NCI-H2029 treated with DMSO at 0.1 percent for 48 hours (cell line): Measurements from ENCODE around the gene ABCB9.
"Not testable (repeated sequence)": the region's sequence is repeated elsewhere in the genome, so short reads cannot be mapped to it uniquely, and the experiment has no call there.

Source experiments
- DNase-seq: peaks from one replicate; lab custom pipeline; 2025; lab: John Stamatoyannopoulos, UW

Gene ABCB9

DNA sequence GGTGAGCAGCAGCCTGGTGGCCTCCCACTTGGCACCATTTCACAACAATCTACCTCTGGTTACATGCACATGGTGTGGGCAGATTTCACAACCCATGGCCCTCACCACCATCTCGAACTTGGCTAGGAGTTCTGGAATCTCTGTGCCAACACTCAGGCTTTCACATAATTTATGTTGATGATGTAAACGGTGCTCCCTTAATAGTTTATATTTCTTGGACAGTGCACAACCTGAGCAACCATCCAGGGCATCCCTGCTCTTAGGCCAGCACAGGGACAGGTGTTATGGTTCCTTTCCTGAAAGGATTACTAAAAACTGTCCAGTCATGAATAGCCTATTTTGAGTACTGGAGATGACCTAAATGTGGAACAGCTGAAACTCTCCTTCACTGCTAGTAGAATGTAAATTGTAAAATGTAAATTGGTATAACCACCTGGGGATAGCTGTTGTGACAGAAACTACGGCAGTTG, 28.6 kb downstream of the ABCB9 start:
- DNase-seq, result no peak

DNA sequence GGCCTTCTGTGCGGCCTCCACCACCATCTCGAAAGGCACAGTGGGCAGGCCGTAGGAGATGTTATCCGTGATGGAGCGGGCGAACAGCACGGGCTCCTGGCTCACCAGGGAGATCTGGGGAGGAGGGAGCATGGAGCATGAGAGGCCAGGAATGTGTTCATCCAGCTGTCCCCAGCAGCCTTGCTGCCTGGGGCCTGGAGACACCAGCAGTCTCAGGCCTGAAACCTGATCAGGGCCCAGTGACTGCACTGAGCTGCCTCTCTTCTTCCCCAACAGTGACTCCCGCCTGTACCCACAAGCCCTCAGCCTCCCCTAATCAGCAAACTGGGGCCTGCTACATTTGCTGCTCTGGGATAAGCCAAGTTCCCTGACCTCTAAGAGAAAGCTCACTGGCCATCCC, 30.9 kb downstream of the ABCB9 start:
- no peak for DNase-seq

DNA sequence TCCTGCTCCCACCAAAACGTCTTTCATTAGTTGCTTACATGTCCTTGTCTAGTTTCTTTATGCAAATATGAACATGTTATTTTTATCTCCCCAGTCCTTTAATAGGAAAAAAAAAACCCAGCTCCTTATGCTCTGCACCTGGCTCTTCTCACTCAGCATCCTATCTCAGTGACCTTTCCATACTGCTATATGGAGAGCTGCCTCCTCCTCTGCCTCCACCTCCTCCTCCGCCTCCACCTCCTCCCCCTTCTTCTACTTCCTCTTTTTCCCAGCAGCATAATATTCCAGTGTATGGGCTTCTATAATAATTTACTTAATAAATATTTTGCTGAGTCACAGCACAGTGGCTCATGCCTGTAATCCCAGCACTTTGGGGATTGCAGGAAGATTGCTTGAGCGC, 31.5 kb downstream of the ABCB9 start:
- DNase-seq, result no peak

DNA sequence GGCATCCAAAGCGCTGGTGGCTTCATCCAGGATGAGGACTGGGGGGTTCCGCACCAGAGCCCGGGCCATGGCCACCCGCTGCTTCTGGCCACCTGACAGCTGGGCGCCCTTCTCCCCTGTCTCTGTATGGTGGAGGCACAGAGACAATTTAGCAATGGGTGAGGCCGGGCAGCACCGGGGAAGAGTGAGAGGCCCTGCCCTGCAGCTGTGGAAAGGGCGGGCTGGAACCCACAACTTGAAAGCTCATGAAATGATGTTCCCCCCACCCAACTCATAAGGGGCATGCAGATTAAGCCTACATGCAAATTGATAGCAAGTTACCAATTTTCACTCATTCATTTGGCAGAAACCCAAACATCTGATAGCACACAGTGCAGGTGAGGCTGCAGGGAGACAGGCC, 34.1 kb downstream of the ABCB9 start:
- DNase-seq, result no peak

DNA sequence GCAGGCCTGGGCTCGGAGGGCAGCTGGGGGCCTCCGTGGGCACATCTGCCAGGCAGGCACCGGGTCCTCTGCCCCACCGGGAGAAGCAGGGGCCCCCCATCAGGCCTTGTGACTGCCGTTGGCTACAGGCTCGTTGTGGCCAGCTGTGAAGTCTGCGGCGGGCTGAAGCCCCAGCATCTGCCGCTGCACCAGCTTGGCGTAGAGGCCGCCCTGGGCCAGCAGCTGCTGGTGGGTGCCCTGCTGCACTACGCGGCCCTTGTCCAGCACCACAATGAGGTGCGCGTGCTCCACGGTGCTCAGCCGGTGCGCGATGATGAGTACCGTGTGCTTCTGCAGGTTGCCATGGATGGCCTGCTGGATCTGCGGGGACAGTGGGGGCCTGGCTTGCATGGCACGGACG, 36.5 kb downstream of the ABCB9 start:
- DNase-seq, result no peak

DNA sequence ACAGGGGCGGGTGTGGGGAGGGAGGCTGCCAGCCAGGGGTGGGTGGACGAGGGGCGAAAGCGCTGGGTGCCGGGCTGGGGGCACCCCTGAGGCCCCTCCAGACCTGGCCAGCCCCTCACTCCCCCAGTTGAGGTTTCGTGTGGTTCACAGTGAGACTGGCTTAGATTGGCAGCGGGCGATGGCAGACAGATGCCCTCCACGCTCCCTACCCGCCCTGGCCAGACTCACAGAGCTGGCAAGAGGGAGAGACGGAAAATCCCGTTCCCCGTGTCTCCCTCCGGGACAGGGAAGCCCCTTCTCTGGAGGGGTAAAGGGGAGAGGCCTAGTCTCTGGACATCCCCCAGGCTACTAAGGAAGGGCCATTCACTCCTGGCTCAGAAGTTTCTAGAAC, 37.1 kb downstream of the ABCB9 start:
- no peak for DNase-seq

DNA sequence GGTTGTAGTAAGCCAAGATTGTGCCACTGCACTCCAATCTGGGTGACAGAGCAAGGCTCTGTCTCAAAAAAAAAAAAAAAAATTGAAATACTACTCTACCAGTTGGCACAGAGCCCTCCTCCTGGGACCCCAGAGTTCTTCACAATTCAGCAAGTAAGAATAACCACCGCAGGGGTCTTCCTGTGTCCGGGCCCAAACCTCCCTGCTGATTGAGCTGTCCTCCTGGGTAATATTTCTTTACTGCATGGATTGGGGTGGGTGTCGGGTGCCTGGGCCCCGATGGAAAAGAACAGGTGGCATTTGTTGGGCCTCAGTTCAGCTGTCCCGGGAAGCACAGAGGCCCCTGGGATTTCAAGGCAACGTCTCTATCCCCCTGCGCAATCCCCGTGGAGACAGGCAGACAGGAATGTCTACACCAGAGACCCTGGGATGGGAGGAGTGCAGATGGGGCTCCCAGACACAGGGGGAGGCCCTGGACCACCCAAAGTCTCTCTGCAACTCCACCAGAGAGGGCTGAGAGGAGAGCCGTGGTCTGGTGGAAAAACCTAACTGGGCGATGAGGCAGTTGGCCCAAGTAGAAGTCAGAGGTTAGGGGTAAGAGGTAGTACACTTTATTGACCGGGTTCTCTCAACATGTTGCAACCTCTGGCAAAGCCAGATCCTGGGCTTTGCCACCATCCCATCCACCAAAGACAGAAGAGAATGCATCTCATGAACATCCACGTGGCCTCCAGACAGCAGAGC, 37.7 kb downstream of the ABCB9 start:
- DNase-seq, result no peak

DNA sequence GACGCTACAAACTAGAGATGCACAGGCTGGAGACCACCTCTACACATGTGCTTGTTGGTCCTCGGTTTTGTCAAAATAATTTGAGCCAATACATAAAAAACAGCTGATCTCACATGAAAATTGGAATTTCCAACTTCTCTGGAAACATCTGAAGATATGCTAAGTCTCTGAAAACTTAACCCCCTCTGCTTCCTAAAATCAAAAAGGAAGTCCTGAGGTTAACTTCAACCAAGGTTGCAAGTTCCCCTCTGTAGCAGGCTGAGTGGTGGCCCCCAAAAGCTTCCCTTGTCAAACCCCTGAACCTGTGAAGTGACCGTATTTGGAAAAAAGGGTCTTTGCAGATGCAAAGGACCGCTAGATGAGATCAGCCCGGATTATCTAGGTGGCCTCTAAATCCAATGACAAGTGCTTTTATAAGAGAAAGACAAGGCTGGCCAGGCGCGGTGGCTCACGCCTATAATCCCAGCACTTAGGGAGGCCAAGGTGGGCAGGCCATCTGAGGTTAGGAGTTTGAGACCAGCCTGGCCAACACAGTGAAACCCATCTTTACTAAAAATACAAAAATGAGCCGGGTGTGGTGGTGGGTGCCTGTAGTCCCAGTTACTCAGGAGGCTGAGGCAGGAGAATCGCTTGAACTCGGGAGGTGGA, 38.4 kb downstream of the ABCB9 start:
- DNase-seq, result no peak

DNA sequence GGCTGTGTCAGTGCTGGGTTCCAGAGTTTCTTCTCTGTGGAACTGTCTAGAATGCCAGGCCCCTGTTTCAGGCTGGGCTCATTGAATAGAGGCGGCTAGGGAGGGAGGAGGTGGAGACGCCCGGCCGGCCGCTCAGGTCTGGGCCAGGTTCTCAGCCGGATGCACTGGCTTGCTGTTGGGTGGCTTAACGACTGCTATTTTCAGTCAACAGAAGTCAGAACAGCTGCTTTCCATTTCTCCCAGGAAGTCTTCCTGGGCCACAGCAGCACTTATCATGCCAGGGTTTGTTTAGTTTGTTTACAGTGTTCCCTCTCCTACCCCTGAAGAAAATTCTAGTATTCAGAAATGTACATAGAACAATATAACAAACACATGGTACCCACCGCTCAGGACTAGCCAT, 44.3 kb downstream of the ABCB9 start:
- peak; percentile 20 for DNase-seq

DNA sequence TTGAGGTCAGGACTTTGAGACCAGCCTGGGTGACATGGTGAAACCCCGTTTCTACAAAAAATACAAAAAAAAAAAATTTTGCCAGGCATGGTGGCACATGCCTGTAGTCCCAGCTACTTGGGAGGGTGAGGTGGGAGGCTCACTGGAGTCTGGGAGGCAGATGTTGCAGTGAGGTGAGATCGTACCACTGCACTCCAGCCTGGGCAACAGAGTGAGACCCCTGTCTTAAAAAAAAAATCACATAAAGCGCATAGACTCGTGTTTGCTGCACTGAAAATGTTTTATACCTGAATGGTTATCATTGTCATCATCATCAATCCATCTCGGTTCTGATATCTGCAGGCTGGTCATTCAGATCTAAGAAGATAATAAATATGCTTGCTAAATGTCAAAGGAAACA, 45.6 kb downstream of the ABCB9 start:
- DNase-seq, result no peak

DNA sequence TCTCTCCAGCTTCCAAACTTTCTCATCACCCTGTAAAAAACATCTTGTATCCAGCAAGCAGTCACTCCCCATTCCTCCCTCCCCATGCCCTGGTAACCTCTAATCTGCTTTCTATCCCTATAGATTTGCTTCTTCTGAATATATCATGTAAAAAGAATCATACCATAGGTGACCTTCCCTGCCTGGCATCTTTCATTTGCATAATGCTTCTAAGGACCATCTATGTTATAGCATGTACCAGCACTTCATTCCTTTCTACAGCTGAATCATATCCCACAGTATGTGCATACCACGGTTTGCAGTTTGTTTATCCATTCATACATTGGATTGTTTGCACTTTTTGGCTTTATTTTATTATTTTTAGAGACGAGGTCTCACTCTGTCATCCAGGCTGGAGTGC, 47.4 kb downstream of the ABCB9 start:
- DNase-seq, result no peak

DNA sequence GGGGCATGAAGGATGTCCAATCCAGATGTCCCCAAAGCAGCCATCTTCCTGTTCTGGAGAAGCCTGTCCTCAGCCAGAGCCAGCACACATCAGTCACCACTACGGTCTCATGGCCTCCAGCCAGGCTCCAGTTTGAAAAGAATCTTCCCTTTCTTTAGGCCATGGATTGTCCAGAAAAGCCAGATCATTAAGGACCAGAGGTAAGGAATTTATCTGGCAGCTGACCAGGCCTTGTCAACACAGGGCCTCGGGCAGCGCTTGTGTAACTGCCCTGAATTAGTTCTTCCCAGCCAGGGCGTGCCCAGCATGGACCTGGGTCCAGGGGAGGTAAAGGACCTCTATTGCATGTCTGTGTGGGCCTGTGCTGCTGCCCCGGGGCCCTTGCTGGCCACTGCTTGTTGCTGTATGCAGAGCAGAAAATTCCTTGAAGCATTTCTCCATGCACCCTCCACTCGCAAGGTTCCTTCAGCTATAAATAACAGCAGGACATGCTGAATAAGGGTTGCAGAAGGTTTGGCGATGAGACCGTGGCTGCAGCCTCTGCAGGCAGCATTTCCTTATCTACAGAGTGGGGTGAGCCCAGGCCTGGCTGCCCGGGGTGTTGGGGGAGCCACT, 48.6 kb downstream of the ABCB9 start:
- DNase-seq, result no peak

DNA sequence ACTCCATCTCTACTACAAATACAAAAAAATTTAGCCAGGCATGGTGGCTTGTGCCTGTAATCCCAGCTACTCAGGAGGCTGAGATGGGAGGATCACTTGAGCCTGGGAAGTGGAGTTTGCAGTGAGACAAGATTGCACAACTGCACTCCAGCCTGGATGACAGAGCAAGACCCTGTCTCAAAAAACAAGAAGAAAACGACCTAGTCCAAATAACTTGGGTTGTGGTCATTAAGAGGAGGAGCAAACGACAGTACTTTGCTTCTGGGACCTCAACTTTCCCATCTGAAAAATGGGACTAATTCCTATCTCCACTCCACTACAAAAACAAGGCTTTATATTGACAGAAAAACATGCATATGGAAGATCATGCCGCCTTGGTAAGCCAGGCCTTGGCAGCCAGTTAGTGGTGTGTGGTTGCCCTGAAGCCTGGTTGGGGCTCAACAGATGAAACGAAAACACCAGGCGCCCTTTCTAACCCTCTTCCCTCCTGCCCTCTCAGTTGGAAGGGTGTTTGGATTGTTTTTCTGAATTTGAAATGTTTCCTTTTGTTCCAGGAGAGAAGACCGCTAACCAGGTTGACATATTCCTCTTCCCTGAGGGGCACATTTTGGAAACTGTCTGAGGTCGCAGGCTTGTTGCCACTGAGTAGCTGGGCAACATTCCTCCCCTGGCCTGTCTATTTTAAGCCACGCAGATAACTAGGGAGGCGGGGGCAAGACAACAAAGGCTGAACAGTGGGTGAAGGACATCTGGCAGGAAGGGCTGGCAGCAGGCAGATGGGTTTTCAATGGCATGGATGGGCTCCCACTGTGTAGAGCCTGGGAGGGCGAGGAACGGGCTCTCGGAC, 56.6 kb downstream of the ABCB9 start:
- peak; percentile 55 for DNase-seq

DNA sequence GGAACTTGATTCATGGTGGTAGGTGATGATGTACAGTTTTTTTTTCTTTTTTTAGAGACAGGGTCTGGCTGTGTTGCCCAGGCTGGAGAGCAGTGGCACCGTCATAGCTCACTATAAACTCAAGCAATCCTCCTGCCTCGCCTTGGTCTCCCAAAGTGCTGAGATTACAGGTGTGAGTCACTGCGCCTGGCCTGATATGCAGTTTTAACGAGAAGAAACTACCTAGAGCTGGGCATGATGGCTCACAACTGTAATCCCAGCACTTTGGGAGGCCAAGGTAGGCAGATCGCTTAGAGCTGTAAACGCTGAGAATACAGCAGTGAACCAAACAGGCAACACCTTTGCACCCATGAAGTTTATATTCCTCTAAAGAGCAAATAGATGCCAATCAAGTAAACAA, 57.3 kb downstream of the ABCB9 start:
- DNase-seq, result no peak

DNA sequence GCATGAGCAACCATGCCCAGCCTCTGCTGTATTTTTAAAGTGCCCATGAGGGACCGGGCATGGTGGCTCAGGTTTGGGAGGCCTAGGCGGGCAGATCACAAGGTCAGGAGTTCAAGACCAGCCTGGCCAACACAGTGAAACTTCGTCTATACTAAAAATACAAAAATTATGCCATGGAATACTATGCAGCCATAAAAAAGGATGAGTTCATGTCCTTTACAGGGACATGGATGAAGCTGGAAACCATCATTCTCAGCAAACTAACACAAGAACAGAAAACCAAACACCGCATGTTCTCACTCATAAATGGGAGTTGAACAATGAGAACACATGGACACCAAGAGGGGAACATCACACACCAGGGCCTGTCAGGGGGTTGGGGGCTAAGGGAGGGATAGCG, 61.0 kb downstream of the ABCB9 start:
- DNase-seq, result not testable (repeated sequence)

DNA sequence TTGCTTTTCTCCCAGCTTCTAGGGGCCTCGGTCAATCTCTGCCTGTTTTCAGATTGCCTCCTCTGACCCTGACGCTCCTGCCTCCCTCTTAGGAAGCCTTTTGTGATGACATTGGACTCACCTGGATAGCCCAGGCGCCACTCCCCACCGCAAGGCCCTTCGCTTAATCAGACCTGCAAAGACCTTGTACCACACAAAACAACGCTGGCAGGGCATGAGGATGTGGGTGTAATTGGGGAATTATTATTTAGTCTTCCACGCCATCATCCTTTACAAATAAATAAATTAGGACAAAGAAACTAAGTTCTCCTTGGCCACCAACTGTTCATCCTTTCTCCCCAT, 62.6 kb downstream of the ABCB9 start:
- DNase-seq, result no peak

DNA sequence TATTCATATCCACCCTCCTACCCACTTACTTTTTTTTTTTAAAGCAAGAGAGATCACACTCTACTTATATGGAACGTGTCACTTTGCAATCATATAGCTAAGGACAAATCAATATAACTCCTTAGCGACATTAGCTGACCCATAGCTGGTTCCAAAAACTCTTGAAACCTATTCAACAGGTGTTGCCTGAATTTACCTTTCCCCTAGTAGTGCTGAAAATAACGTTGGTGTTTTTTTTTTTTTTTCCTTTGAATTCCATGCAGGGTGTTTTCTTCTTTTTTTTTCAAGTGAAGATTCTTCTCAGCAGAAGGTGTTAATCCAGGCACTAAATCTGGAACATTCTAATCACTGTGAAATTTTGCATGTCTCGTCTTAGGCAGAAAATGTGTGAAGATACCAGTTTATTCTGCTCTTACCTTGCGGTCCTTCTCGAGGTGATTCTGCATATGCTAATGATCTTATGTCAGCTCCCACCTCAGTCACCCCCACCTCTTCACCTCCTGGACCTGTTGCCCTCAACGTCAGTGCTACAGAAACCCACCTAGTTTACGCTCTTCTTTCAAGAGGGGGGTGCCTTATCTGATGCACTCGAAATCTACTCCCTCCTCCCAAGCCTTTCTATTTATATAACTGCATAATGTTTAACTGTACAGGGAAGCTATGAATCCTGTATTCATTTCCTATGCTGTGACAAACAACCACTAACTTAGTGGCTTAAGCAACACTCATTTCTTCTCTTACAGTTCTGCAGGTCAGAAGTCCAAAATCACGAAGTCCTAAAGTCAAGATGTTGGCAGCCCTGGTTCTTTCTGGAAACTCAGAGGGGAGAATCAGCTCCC, 63.2 kb downstream of the ABCB9 start:
- no peak for DNase-seq

DNA sequence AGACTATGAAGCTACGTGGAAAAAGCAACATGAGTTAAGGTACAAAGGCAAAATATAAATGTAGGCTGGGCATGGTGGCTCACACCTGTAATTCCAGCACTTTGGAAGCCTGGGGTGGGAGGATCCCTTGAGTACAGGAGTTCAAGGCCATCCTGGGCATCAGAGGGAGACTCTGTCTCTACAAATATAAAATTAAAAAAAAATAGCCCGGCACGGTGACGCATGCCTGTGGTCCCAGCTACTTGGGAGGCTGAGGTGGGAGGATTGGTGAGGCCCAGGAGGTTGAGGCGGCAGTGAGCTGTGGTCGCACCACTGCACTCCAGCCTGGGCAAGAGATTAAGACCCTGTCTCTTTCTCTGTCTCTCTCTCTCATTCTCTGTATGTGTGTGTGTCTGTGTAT, 66.4 kb downstream of the ABCB9 start:
- no peak for DNase-seq

DNA sequence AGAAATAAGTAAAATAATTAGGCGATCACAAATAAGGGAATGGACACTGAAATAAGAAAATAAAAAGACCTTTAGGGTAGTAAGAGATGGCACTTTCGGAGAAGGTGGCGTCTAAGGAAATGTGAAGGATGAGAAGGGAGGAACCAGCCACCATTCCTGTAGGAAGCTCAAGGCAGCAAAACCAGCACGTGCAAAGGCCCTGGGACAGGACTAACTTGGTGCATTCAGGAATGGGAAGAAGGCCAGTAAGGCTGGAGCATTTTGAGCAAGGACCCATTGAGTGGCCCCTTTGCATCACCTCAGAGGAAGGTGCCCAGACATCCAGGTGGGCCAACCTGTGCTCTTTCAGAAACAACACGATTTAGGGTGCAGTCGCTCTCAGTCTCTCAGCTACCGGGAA, 69.6 kb downstream of the ABCB9 start:
- DNase-seq, result no peak

DNA sequence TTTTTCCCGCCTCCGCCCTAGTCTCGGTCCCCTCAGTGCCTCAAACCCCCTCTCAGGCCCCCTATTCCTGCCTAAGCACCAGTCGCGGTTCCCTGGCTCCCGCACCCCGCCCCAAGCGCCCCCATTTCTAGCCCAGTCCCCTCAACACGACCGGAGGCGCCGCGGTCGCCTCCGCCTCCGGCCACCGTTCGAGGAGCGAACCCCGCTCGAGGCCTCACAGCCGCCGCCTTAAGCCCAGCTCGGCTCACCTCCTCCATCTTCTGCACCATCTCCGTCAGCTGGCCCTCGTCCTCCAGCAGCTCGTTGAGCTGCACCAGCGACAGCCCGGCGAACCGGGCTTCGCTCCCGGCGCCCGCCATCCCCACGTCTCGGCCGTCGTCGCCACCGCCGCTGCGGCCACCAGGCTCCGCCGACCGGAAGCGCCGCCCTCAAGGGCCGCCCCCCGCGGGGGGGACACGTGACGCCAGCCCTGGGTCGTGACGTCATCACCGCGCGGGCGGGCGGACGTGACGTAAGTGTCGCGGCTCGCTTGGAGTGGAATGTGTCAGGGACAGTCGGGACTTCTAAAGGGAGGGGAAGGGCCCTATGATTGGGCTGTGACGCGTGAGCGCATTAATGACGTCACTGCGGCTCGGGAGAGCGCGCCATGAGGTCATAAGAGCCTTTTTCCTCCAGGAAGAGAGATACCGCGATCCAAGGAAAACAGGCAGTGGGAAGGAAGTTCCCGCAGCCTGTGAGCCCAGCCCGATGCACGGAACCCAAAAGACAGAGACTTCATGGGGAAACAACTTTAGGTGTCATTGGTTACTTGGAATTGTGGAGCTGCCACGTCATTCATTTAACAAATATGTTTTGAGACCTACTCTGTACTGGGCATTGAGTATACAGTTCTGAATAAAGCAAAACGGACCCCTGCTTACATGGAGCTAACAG, 70.3 kb downstream of the ABCB9 start, which contains the start of gene VPS37B:
VPS37B (minus strand) TSS at position 421 of the 933 bp plus-strand sequence; CDS start at position 359, 62 bp downstream.
- peak; percentile 25 for DNase-seq
